Measurements from ENCODE around the gene MMD.

MMD gene

GRCh38 chr17:55354010-55354409 lies 67.6 kb downstream of the MMD start:
- Histone ChIP-seq H3K36me3 (ENCODE audit: control insufficient read depth, insufficient read depth, low read length) (no peaks in the 10 kb centered on the region), H3K9me3 (ENCODE audit: control insufficient read depth, low read length) (no peaks in the 10 kb centered on the region), H3K27ac (ENCODE audit: insufficient read depth, low read depth, low read length, poor library complexity, severe bottlenecking) (no peak overlapping the region), H3K4me3 (ENCODE audit: insufficient read depth, low read depth, low read length) (no peak overlapping the region), H3K27me3 (ENCODE audit: control insufficient read depth, insufficient read depth, low read length, poor library complexity, severe bottlenecking) (no peaks in the 10 kb centered on the region), H3K4me1 (ENCODE audit: control insufficient read depth, insufficient read depth, low read length) (no peaks in the 10 kb centered on the region)
- WGBS, 2 experiments, result 93 to 96% methylated on average over 1 of the region's 1 CpG

GRCh38 chr17:55351226-55351625 lies 70.4 kb downstream of the MMD start:
- Histone ChIP-seq H3K4me3 (ENCODE audit: insufficient read depth, low read depth, low read length) (no peak overlapping the region), H3K27me3 (ENCODE audit: control insufficient read depth, insufficient read depth, low read length, poor library complexity, severe bottlenecking) (no peaks in the 10 kb centered on the region), H3K36me3 (ENCODE audit: control insufficient read depth, insufficient read depth, low read length) (no peaks in the 10 kb centered on the region), H3K4me1 (ENCODE audit: control insufficient read depth, insufficient read depth, low read length) (no peaks in the 10 kb centered on the region), H3K9me3 (ENCODE audit: control insufficient read depth, low read length) (no peaks in the 10 kb centered on the region), H3K27ac (ENCODE audit: insufficient read depth, low read depth, low read length, poor library complexity, severe bottlenecking) (no peak overlapping the region)
- 100% methylated on average over 1 of the region's 1 CpG for WGBS, 2 experiments

- 53 to 57% methylated on average over 2 of the region's 2 CpGs for WGBS, 2 experiments
- H3K4me3 ChIP-seq (ENCODE audit: insufficient read depth, low read depth, low read length), result no peak overlapping the region
- no peak overlapping the region for H3K27ac ChIP-seq (ENCODE audit: insufficient read depth, low read depth, low read length, poor library complexity, severe bottlenecking)
- no peaks in the 10 kb centered on the region for H3K27me3 ChIP-seq (ENCODE audit: control insufficient read depth, insufficient read depth, low read length, poor library complexity, severe bottlenecking)
- no peaks in the 10 kb centered on the region for H3K9me3 ChIP-seq (ENCODE audit: control insufficient read depth, low read length)
- H3K36me3 ChIP-seq (ENCODE audit: control insufficient read depth, insufficient read depth, low read length), result no peaks in the 10 kb centered on the region
- H3K4me1 ChIP-seq (ENCODE audit: control insufficient read depth, insufficient read depth, low read length), result no peaks in the 10 kb centered on the region
Measured at GRCh38 chr17:55350825-55351205, 70.8 kb downstream of the MMD start.

- H3K27ac ChIP-seq (ENCODE audit: insufficient read depth, low read depth, low read length, poor library complexity, severe bottlenecking), result no peak overlapping the region
- no peaks in the 10 kb centered on the region for H3K27me3 ChIP-seq (ENCODE audit: control insufficient read depth, insufficient read depth, low read length, poor library complexity, severe bottlenecking)
- no peaks in the 10 kb centered on the region for H3K36me3 ChIP-seq (ENCODE audit: control insufficient read depth, insufficient read depth, low read length)
- no peaks in the 10 kb centered on the region for H3K9me3 ChIP-seq (ENCODE audit: control insufficient read depth, low read length)
- 29 to 34% methylated on average over 10 of the region's 10 CpGs for WGBS, 2 experiments
- H3K4me3 ChIP-seq (ENCODE audit: insufficient read depth, low read depth, low read length), result no peak overlapping the region
- H3K4me1 ChIP-seq (ENCODE audit: control insufficient read depth, insufficient read depth, low read length), result no peaks in the 10 kb centered on the region
Measured at GRCh38 chr17:55348749-55349354, 72.8 kb downstream of the MMD start.

- no peak overlapping the region for H3K4me3 ChIP-seq (ENCODE audit: insufficient read depth, low read depth, low read length)
- 85 to 88% methylated on average over 2 of the region's 2 CpGs for WGBS, 2 experiments
- H3K36me3 ChIP-seq (ENCODE audit: control insufficient read depth, insufficient read depth, low read length), result no peaks in the 10 kb centered on the region
- H3K4me1 ChIP-seq (ENCODE audit: control insufficient read depth, insufficient read depth, low read length), result no peaks in the 10 kb centered on the region
- H3K9me3 ChIP-seq (ENCODE audit: control insufficient read depth, low read length), result no peaks in the 10 kb centered on the region
- no peak overlapping the region for H3K27ac ChIP-seq (ENCODE audit: insufficient read depth, low read depth, low read length, poor library complexity, severe bottlenecking)
- no peaks in the 10 kb centered on the region for H3K27me3 ChIP-seq (ENCODE audit: control insufficient read depth, insufficient read depth, low read length, poor library complexity, severe bottlenecking)
Measured at GRCh38 chr17:55347341-55347740, 74.3 kb downstream of the MMD start.

- no peaks in the 10 kb centered on the region for H3K9me3 ChIP-seq (ENCODE audit: control insufficient read depth, low read length)
- no peak overlapping the region for H3K27ac ChIP-seq (ENCODE audit: insufficient read depth, low read depth, low read length, poor library complexity, severe bottlenecking)
- 89 to 90% methylated on average over 1 of the region's 1 CpG for WGBS, 2 experiments
- no peaks in the 10 kb centered on the region for H3K4me1 ChIP-seq (ENCODE audit: control insufficient read depth, insufficient read depth, low read length)
- H3K27me3 ChIP-seq (ENCODE audit: control insufficient read depth, insufficient read depth, low read length, poor library complexity, severe bottlenecking), result no peaks in the 10 kb centered on the region
- H3K36me3 ChIP-seq (ENCODE audit: control insufficient read depth, insufficient read depth, low read length), result no peaks in the 10 kb centered on the region
- no peak overlapping the region for H3K4me3 ChIP-seq (ENCODE audit: insufficient read depth, low read depth, low read length)
Measured at GRCh38 chr17:55346658-55347057, 75.0 kb downstream of the MMD start.

GRCh38 chr17:55345132-55345531 lies 76.5 kb downstream of the MMD start:
- no peak overlapping the region for H3K4me3 ChIP-seq (ENCODE audit: insufficient read depth, low read depth, low read length)
- H3K36me3 ChIP-seq (ENCODE audit: control insufficient read depth, insufficient read depth, low read length), result no peaks in the 10 kb centered on the region
- no peaks in the 10 kb centered on the region for H3K9me3 ChIP-seq (ENCODE audit: control insufficient read depth, low read length)
- WGBS, 2 experiments, result 92 to 93% methylated on average over 1 of the region's 1 CpG
- H3K4me1 ChIP-seq (ENCODE audit: control insufficient read depth, insufficient read depth, low read length), result no peaks in the 10 kb centered on the region
- no peak overlapping the region for H3K27ac ChIP-seq (ENCODE audit: insufficient read depth, low read depth, low read length, poor library complexity, severe bottlenecking)
- H3K27me3 ChIP-seq (ENCODE audit: control insufficient read depth, insufficient read depth, low read length, poor library complexity, severe bottlenecking), result no peaks in the 10 kb centered on the region

- WGBS, 2 experiments, result 90 to 98% methylated on average over 3 of the region's 3 CpGs
- no peak overlapping the region for H3K4me3 ChIP-seq (ENCODE audit: insufficient read depth, low read depth, low read length)
- H3K4me1 ChIP-seq (ENCODE audit: control insufficient read depth, insufficient read depth, low read length), result no peaks in the 10 kb centered on the region
- H3K27ac ChIP-seq (ENCODE audit: insufficient read depth, low read depth, low read length, poor library complexity, severe bottlenecking), result no peak overlapping the region
- H3K36me3 ChIP-seq (ENCODE audit: control insufficient read depth, insufficient read depth, low read length), result no peaks in the 10 kb centered on the region
- H3K9me3 ChIP-seq (ENCODE audit: control insufficient read depth, low read length), result no peaks in the 10 kb centered on the region
- H3K27me3 ChIP-seq (ENCODE audit: control insufficient read depth, insufficient read depth, low read length, poor library complexity, severe bottlenecking), result no peaks in the 10 kb centered on the region
Measured at GRCh38 chr17:55344514-55344997, 77.1 kb downstream of the MMD start.

GRCh38 chr17:55343900-55344513 lies 77.6 kb downstream of the MMD start:
- no peak overlapping the region for H3K27ac ChIP-seq (ENCODE audit: insufficient read depth, low read depth, low read length, poor library complexity, severe bottlenecking)
- no peak overlapping the region for H3K4me3 ChIP-seq (ENCODE audit: insufficient read depth, low read depth, low read length)
- no peaks in the 10 kb centered on the region for H3K36me3 ChIP-seq (ENCODE audit: control insufficient read depth, insufficient read depth, low read length)
- no peaks in the 10 kb centered on the region for H3K27me3 ChIP-seq (ENCODE audit: control insufficient read depth, insufficient read depth, low read length, poor library complexity, severe bottlenecking)
- H3K9me3 ChIP-seq (ENCODE audit: control insufficient read depth, low read length), result no peaks in the 10 kb centered on the region
- H3K4me1 ChIP-seq (ENCODE audit: control insufficient read depth, insufficient read depth, low read length), result no peaks in the 10 kb centered on the region
- 88 to 95% methylated on average over 1 to 3 of the region's 4 CpGs for WGBS, 2 experiments

GRCh38 chr17:55342800-55343585 lies 78.6 kb downstream of the MMD start:
- Histone ChIP-seq H3K4me3 (ENCODE audit: insufficient read depth, low read depth, low read length) (no peak overlapping the region), H3K4me1 (ENCODE audit: control insufficient read depth, insufficient read depth, low read length) (no peaks in the 10 kb centered on the region), H3K36me3 (ENCODE audit: control insufficient read depth, insufficient read depth, low read length) (no peaks in the 10 kb centered on the region), H3K27ac (ENCODE audit: insufficient read depth, low read depth, low read length, poor library complexity, severe bottlenecking) (no peak overlapping the region), H3K27me3 (ENCODE audit: control insufficient read depth, insufficient read depth, low read length, poor library complexity, severe bottlenecking) (no peaks in the 10 kb centered on the region), H3K9me3 (ENCODE audit: control insufficient read depth, low read length) (no peaks in the 10 kb centered on the region)
- WGBS, 2 experiments, result 94% methylated on average over 6 of the region's 6 CpGs
